CD4-positive, alpha-beta T cell treated with Interleukin-17A for 4 hours (primary cell): Measurements from ENCODE around the gene GLG1.
A peak's percentile ranks its signal among the peaks of the same experiment; 100 is the strongest.
"Not testable (repeated sequence)": the region's sequence is repeated elsewhere in the genome, so short reads cannot be mapped to it uniquely, and the experiment has no call there.

ENCODE experiments used
- DNase-seq: peaks from one replicate; pipeline ENCODE4 v3.0.0-alpha.2; 2020; ENCODE audit warnings: mixed read lengths

GLG1 gene

DNA sequence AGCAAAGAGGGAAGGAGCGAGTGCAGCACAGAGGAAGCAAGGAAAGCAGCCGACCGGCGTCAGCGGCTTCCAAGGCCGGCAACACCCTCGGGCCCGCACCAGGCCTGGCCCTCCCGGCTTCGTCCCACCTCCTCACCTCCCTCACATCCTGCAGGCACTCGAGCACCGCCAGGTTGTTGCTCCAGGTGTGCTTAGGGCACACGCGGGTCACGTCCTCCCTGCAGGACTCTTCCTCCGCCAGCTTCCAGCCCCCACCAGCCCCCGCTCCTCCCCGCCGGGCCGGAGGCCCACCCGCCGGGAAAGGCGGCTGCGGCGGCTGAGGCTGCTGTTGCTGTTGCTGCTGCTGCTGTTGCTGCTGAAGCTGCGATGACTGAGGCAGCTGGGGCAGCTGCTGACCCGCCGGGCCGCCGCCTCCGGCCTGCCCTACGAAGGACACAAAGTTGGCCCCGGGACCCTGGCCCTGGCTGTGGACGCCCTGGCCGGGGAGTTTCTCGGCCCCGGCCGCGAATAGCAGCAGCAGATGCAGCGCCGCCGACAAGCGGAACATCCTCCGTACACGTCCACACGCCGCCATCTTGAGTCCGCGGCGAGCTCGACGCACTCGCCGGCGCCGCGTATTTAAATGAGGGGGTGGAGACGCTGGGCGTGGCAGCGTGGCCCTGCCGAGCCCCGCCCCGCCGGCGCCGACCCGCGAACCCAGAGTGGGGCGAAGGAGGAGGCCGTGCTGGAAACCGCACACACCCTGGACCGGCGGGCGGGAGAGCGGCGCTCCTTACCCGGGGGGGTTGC lies at the start of gene GLG1:
Gene GLG1 (minus strand): TSS at position 594 of the 789 bp plus-strand sequence. CDS start 20 bp downstream, at position 574.
- DNase-seq, result peak; percentile 94

DNA sequence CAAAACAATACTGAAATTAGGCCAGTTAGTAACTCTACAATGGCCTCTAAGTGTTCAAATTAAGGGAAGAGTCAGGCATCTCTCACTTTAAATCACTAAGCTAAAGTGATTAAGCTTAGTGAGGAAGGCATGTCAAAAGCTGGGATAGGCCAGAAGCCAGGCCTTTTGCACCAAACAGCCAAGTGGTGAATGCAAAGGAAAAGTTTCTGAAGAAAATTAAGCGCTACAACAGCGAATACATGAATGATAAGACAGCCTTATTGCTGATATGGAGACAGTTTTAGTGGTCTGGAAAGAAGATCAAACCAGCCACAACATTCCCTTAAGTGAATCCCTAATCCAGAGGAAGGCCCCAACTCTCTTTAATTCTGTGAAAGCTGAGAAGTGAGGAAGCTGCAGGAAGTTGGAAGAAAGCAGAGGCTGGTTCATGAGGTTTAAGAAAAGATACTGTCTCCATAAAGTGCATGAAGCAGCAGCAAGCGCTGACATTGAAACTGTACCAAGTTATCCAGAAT lies 47.7 kb upstream of the GLG1 start:
- DNase-seq, result no peak

DNA sequence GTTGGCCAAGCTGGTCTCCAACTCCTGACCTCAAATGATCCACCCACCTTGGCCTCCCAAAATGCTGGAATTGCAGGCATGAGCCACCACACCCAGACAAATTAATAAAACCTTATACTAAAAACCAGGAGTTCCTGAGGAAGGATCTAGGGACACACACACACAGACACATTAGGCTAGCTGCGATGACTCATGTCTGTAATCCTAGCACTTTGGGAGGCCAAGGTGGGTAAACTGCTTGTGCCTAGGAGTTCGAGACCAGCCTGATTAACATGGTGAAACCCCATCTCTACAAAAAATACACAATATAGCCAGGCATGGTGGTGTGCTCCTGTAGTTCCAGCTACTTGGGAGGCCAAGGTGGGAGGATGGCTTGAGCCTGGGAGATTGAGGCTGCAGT lies 46.0 kb upstream of the GLG1 start:
- DNase-seq, result not testable (repeated sequence)

DNA sequence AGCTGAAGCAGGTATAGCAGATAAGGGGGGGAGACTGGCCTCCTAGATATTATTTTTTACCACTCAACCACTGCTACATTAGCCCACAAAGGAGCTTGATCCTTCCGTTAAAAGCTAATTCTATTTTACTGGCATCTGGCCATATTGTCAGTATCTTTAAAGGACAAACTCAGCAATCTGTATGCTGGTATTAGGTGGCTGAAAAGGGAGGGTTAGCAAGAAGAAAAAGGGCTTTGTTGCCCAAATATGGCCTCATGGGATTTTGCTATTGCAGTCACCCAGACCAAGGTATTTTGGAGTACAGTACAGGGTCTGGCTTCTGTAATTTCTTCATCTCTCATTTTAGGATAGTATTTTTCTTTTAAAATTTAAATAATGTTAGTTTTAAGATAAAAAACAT lies 45.3 kb upstream of the GLG1 start:
- DNase-seq, result no peak

DNA sequence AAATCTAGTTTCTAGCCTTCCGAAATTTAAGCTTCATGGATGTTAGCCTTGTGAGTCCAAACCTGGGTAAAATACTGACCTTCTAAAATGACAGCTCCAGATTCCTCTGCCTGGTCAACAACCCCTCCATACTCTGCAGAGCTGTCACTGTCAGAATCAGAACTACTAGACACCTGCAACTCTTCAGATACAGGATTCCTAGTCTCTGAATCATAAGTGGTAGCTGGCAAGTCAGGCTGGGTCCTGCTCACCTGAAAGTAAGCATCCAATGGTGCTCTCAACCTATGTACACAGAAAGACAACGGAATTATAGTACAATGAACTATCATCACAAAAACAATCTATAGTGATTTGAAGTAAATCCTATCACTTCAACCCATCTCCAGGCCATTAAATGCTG lies 44.9 kb upstream of the GLG1 start:
- no peak for DNase-seq

DNA sequence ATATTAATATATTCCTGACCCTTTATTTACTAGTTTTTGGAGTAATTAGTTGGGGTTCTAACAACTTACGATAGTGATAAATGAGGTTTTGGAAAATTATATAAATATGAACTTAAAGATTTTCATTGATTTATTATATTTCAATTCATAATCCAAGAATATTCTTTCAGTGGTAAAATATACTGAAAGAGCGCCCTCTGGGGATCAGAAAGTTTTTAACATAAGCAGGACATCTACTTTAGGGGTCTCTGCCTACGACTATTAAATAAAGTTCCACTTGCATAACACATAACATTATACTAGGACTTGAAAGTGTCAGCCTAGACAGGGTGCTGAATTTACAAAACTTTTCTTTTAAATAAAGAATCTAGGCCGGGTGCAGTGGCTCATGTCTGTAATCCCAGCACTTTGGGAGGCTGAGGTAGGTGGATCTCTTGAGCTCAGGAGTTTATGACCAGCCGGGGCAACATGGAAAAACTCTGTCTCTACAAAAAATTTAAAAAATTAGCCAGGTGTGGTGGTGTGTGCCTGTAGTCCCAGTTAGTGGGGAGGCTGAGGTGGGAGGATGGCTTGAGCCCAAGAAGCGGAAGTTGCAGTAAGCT lies 44.2 kb upstream of the GLG1 start:
- DNase-seq, result peak; percentile 15

DNA sequence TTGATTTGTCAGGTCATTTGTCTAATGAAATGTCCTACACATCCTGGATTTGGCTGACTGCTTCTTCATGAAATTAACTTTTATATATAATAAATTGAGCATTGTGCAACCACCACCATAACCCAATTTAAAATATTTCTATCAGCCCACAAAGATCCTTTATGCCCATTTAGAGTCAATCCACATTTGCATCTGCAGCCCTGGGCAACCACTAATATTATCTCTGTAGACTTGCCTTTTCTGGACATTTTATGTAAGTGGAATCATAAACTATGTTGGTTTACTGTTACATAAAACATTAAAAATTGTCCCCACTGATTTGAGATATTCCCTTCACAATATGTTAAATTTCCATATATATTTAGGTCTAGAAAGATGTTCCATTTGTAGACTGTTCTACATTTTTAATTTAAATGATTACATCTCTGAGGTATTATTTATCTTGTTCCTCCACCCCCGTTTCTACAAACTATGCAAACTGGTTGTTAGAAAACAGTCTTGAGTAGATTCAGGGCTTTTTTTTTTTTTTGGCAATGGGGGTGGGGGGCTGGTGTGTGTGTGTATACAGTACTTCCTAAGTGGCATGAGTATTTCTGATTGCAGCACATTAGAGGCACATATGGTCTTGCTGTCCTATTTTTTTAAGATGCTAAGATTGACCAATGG lies 43.1 kb upstream of the GLG1 start:
- DNase-seq, result no peak

DNA sequence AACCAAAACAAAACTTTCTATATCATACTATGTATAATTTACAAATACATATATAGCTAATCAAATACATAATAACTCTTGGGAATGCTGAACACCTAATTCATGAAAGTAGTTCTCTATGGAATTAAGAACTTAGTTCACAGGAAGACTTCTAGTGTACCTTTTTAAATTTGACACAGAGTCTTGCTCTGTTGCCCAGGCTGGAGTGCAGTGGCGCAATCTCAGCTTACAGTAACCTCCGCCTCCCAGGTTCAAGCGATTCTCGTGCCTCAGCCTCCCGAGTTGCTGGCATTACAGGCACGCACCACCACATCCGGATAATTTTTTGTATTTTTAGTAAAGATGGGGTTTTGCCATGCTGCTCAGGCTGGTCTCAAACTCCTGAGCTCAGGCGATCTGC lies 35.1 kb upstream of the GLG1 start:
- no peak for DNase-seq

DNA sequence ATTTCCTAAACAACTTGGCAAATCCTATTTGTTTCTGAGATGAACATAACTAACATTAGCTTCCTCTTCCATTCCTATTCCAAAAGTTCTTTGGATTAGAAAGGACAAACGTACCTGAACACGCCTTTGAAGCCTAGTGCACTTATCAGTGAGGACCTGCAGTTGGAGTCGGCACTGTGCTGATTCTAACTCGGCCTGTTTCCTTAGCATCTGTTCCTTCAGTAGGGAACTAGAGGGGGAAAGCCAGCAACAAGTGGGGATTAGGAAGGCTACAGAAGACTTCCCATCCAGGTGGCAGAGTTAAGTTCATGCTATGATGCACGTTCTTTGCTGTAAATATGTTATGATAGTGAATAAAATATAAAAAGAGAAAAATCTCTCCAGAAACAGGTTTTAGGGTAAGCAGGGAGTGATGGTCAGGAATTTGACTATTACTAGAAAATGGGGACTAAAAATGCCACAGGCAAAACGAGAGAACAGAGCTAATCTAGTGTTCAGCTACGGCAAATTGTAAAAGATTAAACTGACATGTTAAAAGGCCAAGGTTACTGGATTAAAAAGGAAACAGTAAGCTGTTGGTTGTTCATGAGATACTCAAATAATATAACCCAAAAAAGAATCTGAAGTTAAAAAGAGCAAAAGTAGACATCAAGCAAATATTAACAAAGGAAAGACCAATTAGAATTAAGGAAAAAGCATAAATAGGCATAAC lies 31.0 kb upstream of the GLG1 start:
- no peak for DNase-seq

DNA sequence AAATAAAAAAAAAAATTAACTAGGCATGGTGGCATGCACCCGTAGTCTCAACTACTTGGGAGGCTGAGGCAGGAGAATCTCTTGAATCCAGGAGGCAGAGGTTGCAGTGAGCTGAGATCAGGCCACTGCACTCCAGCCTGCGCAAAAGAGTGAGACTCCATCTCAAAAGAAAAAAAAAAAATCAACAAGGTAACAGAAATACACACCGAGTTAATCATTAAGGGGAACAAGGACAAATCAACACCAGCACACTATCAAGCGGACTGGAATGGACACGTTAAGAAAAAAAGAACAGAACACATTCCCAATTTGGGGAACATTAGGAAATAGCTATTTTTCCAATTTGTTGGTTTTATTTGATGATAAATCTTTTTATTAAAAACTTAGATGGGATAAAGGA lies 28.4 kb upstream of the GLG1 start:
- DNase-seq, result no peak

DNA sequence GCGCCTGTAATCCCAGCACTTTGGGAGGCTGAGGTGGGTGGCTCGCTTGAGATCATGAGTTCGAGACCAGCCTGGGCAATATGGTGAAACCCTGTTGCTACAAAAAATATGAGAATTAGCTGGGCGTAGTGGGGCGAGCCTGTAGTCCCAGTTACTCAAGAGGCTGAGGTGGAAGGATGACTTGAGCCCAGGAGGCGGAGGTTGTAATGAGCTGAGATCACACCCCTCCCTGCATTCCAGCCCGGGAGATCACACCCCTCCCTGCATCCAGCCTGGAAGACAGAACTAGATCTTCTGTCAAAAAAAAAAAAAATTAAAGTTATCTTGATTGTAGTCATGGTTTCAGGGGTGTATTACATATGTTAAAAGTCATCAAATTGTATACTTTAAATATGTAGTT lies 26.8 kb upstream of the GLG1 start:
- no peak for DNase-seq

DNA sequence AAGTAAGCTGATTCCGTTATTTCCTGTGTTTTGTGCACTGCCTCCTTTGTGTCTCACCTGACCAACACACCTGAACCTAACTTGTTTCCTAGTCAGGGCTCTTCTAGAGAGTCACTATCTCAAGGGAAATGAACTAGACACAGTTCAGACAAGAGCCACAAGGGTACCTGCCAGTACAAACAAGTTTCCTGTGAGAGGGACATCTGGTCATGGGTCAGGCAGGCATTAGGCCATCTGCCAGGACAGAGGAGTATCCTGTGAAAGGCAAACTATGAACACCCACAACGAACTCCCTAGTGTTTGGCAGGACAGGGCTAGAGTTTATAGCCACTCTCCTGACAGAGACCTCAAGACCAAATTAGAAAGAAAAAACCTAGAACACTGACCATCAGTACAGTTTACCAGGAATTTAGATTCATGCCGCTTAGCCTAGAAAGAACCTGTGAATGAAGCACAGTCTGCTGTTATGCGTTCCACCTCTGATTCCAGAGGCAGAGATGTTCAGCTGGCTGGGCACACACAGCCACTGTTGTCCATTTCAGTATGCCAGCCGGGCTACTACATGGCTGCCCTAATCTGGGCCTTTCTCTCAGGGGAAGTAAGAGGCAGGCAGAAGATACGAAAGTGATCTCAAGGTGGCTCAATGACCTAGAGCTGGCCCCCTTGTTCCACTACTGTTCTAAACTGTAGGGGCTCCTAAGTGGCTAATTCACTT lies 20.7 kb upstream of the GLG1 start:
- DNase-seq, result no peak

DNA sequence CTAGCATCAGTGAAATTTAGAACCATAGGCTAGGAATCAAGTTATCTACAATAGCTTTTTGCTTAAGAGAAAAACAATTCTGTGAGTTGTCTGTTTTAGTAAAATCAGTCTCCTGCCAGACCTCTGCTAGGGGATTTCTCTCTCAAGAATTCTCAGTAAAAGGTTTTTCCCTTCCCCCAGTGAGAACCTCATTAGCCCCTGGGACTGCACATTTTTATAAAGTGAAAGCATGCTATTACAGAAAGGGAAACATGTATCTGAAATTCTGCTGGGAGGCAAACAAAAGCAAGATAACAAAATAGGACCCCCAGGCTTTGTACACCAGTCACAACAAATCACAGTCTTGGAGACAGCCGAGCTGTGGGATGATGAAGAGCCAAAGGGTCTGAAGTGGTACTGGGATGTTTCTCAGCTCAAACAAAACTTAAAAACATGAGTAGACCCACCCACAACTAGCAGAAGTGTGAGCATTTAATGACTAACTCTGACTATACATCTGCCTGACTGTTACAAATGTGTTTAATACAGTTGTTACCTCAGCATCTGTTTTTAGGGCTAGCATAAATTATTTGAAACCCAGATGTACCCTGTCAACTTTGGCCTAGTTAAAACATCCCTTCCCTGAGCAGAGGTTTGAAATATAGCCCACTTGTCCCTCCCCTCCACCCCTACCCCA lies 20.0 kb upstream of the GLG1 start:
- no peak for DNase-seq

DNA sequence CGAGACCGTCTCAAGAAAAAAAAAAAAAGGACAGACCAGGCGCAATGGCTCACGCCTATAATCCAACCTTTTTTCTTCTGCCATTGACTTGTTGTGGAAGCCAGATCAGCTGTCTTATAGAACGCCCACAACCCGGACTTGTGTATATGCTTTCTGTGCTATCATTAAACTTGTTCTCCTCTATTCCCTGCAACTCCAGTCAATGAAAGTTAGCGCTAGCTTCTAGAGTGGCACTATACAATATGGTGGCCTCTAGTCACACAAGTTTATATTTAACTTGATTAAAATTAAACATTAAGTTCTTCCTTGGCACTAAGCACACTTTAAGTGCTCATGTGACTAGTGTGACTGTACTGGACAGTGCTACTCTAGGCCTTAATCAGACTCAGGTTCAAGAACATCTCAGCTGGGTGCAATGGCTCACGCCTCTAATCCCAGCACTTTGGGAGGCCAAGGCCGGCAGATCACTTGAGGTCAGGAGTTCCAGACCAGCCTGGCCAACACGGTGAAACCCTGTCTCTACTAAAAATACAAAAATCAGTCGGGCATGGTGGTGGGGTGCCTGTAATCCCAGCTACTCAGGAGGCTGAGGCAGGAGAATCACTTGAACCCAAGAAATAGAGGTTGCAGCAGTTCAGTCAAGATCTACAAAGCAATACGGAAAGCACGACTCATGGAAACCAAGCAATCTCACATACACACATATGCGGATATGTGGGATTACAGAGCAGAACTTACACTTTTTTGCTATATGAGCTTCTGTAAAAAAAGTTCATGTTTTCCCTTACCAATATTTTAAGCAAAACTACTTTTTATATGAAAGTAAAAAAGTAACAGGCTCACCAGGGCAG lies 18.8 kb upstream of the GLG1 start:
- DNase-seq, result no peak

DNA sequence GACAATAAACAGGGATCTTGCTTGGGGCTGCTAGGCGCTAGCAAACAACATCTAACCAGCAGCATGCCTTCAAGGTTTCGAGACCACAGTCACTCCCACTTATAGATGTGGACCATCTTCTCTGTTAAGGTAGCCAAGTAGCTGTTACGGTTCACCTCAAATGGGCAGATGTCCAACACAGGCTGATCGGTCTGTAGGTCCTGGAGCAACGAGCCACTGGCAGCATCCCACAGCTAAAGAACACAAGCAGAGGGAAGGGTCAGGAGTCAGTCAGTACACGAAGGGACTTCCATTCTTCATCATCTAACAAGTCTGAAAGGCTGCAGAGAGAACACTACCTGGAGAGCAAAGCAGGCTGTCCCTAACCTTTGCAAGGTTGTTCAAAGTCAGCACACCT lies 16.9 kb upstream of the GLG1 start:
- no peak for DNase-seq

DNA sequence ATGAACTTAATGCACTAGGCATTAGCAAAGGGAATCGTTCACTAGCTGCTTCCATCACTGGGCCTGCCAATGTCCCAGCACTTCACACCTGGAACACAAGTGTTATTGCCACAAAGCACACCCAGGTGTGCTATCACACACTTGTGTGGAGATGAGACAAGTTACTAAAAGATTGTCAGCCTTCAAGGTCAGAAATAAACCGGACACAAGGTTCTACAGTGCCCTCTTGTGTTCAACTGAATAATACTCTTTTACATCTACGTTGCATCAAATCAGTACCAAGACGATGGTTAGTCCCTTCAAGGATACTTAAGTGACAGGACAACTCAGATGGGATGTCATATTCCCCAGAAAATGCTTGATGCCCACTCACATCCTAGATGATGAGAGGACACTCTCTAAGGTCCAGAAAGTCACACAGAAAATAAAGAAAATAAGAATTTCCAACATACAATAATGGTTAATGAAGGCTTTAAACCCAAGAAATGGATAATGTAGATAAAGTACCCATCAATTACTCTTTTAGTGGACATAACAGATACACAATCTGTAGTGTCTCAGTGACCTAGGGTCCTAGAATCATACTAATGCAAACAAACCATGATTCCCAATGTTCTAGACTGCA lies 16.4 kb upstream of the GLG1 start:
- peak; percentile 9 for DNase-seq

DNA sequence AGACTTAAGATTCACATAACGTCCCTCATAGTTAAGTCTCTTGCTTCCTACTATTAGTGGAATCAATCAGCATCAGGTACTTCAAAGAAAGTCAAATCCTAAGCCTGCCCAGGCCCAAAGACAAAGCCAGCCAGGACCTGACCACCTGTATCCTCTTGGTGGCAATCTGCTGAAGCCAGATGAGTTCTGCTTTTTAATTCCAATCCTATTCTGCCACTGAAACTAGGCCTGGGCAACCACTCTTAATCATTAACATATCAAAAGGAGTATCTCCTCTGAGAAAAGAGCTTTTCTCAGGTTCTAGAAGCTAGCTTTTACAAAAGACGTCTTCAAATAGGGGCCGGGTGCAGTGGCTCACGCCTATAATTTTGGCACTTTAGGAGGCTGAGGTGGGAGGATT lies 15.1 kb upstream of the GLG1 start:
- DNase-seq, result no peak

DNA sequence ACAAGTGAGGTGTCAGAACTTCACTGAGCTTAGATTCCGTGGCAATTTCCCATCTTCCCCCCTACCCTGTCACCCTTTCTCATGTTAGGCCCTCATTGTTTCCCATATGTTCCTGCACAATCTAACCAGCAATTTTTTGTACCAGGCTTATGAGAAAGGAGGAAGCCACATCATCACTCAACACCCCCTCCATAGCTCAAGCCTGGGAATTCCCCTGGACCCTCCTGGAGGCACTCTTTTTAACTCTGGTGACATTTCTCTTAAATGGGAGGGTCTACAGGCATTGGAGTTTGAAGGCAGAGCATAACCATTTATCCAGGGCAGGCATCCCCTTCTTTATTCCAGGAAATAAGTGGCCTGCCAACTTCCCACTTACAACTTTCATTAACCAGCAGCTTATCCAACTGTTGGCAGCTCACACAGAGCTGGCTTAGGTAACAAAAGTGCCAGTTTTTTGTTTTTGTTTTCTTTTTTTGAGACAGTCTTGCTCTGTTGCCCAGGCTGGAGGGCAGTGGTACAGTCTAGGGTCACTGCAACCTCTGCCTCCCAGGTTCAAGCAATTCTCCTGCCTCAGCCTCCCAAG lies 10.4 kb upstream of the GLG1 start:
- DNase-seq, result no peak

DNA sequence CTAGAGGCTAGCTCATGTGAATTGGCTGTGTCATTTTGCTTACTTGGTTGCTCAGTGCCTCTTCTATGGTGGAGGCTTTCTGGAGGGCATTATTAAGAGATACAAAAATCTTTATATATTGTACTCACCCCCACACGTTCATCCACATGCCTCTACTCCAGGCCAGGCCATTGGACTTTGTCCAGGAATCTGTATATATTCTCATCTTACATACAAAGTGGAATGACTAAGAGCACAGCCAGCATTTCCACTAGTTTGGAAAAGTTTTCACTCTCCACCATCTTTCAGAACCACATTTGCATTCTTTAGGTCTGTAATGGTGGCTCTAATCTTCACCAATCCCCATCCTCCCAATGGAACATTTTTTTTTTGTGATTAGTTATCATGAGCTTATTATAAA lies 4.8 kb upstream of the GLG1 start:
- no peak for DNase-seq

DNA sequence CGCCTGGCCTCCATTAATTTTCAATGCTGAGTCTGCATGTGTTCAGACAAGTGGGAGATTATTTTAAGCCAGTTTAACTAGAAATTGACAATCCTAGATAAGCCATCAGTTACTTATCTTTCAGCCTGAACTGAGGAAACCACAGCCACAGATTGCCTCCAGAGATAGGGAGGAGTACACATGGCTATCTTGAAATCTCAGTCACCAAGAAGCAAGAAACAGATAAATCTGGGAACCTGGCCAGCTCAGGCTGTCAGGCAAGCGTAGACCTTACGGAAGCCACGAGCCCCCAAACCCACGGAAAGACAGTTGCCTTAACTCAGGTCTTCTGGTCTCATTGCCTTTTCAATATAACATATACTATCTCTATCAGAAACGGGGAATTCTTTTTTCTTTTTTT lies 2.0 kb upstream of the GLG1 start:
- DNase-seq, result peak; percentile 76
